Measurements from ENCODE around the gene POC1B. TPM values are rescaled to one million over a fixed set of nuclear protein-coding genes. Genes with fewer than 3 reads are reported as not detected.

The POC1B gene
- polyA plus RNA-seq, 1 donor (not counting 4 experiments of a cell fraction or from before 2014, with no cell fraction given) = 16.4 TPM

- Histone ChIP-seq H2AFZ (ENCODE audit: control insufficient read depth, low read length) (no peak overlapping the region), H3K79me2 (ENCODE audit: control insufficient read depth, insufficient read depth, low read length) (no peaks in the 10 kb centered on the region), H3K9ac (ENCODE audit: control insufficient read depth, extremely low read depth, insufficient read depth, low read length) (no peak overlapping the region), H3K27ac (ENCODE audit: control insufficient read depth, insufficient read depth, low read length) (no peak overlapping the region), H3K9me1 (ENCODE audit: control insufficient read depth, extremely low read depth, insufficient read depth, low read length) (no peaks in the 10 kb centered on the region), H3K4me1 (ENCODE audit: control insufficient read depth, extremely low read depth, insufficient read depth, low read length) (no peaks in the 10 kb centered on the region), H3K9me3 (ENCODE audit: control insufficient read depth, low read depth, low read length) (no peaks in the 10 kb centered on the region), H4K20me1 (ENCODE audit: control insufficient read depth, extremely low read depth, insufficient read depth, low read length) (no peaks in the 10 kb centered on the region), H3K36me3 (ENCODE audit: control insufficient read depth in 2 of 2, extremely low read depth in 1 of 2, insufficient read depth in 2 of 2, low read length in 2 of 2) (no peaks in the 10 kb centered on the region), H3K4me3 (ENCODE audit: control insufficient read depth in 2 of 3, extremely low read depth in 1 of 3, insufficient read depth in 2 of 3, low read depth in 1 of 3, low read length in 3 of 3) (no peak overlapping the region), H3K4me2 (ENCODE audit: control insufficient read depth, extremely low read depth, insufficient read depth, low read depth, low read length) (no peak overlapping the region), H3K27me3 (ENCODE audit: control insufficient read depth, extremely low read depth, insufficient read depth, low read length) (no peaks in the 10 kb centered on the region)
- TF ChIP-seq CTCF (optimal IDR thresholded peaks at IDR 0.05 in 1 of 3, IDR thresholded peaks at IDR 0.05 in 1 of 3, conservative IDR thresholded peaks at IDR 0.05 in 1 of 3; ENCODE audit: extremely low read depth in 1 of 3, insufficient read depth in 2 of 3, low read length in 3 of 3) (no peak), EZH2 (IDR thresholded peaks at IDR 0.05; ENCODE audit: low read length) (no peak)
- dilution Hi-C loops (cut with MboI; ENCODE audit: extremely low pct_ligation_motif_present, low sequenced_read_pairs) = no loop called here
- FAIRE-seq = no peak
- no peak for DNase-seq (ENCODE audit: low read depth, low spot score)
Observed at GRCh38 chr12:89391726-89392336, 134.0 kb downstream of the POC1B start.

GRCh38 chr12:89390802-89391673 lies 134.8 kb downstream of the POC1B start:
- no peak overlapping the region for H3K4me2 ChIP-seq (ENCODE audit: control insufficient read depth, extremely low read depth, insufficient read depth, low read depth, low read length)
- no peak for DNase-seq (ENCODE audit: low read depth, low spot score)

More at GRCh38 chr12:89390802-89391673, 134.8 kb downstream of the POC1B start:
- H4K20me1 ChIP-seq (ENCODE audit: control insufficient read depth, extremely low read depth, insufficient read depth, low read length) = no peaks in the 10 kb centered on the region
- dilution Hi-C loops (cut with MboI; ENCODE audit: extremely low pct_ligation_motif_present, low sequenced_read_pairs) = no loop called here
- H3K9me1 ChIP-seq (ENCODE audit: control insufficient read depth, extremely low read depth, insufficient read depth, low read length) = no peaks in the 10 kb centered on the region
- no peak overlapping the region for H3K9ac ChIP-seq (ENCODE audit: control insufficient read depth, extremely low read depth, insufficient read depth, low read length)
- no peaks in the 10 kb centered on the region for H3K79me2 ChIP-seq (ENCODE audit: control insufficient read depth, insufficient read depth, low read length)
- TF ChIP-seq EZH2 (IDR thresholded peaks at IDR 0.05; ENCODE audit: low read length) (no peak), CTCF (optimal IDR thresholded peaks at IDR 0.05 in 1 of 3, IDR thresholded peaks at IDR 0.05 in 1 of 3, conservative IDR thresholded peaks at IDR 0.05 in 1 of 3; ENCODE audit: extremely low read depth in 1 of 3, insufficient read depth in 2 of 3, low read length in 3 of 3) (no peak)
- no peaks in the 10 kb centered on the region for H3K9me3 ChIP-seq (ENCODE audit: control insufficient read depth, low read depth, low read length)
- no peaks in the 10 kb centered on the region for H3K36me3 ChIP-seq (ENCODE audit: control insufficient read depth in 2 of 2, extremely low read depth in 1 of 2, insufficient read depth in 2 of 2, low read length in 2 of 2)
- H3K4me3 ChIP-seq (ENCODE audit: control insufficient read depth in 2 of 3, extremely low read depth in 1 of 3, insufficient read depth in 2 of 3, low read depth in 1 of 3, low read length in 3 of 3) = no peak overlapping the region
- no peak for FAIRE-seq
- H2AFZ ChIP-seq (ENCODE audit: control insufficient read depth, low read length) = no peak overlapping the region
- no peaks in the 10 kb centered on the region for H3K4me1 ChIP-seq (ENCODE audit: control insufficient read depth, extremely low read depth, insufficient read depth, low read length)
- H3K27me3 ChIP-seq (ENCODE audit: control insufficient read depth, extremely low read depth, insufficient read depth, low read length) = no peaks in the 10 kb centered on the region
- no peak overlapping the region for H3K27ac ChIP-seq (ENCODE audit: control insufficient read depth, insufficient read depth, low read length)

Measured in keratinocyte (primary cell).